Measurements from ENCODE around the gene COL9A3. TPM values are rescaled to one million over a fixed set of nuclear protein-coding genes. Genes with fewer than 3 reads are reported as not detected.

Gene COL9A3
- polyA plus RNA-seq, 1 donor from 2014 or later, result 3.1 TPM

DNA sequence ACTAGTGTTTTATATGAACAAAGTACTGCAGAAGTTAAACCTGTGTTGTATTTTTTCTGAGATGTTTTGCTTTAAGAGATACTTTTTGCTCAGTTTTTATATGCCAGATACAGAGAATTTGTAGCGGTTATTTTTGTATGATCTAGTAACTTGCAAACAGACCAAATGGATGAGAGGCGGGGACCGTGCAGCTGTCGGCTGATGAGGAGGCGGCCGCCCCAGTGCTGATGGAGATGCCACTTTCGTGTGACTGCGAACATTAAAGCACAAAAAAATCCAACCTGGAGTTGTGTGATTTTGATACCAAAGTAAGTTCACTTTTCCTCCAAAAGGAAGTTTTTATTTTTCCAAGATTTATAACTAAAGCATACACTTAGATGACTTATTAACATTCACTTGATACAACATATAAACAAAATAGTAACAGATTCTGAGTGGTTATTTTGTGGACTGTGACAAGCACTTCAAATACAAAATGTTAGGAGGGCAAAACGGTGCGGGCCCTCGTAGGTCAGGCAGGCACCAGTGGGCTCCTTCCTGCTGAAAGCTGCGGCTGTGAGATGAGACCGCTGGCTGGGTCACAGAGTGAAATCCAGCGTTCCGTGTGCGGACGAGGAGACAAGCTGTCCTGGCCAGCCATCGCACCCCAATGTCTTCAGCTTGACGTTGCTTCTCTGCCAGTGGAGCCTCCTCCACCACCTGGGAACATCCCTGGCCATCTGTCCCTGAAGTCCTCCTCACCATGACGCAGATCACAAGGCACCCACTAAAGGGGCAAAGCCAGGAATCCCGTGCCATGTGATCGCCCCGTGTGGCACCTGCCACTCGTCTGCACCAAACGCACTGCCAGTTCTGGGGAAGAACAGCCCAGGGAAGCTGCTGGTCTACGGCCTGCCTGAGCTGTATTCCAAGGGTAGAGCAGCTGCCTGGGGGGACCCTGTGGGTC is 16.3 kb upstream of the COL9A3 start:
- H3K9ac ChIP-seq (ENCODE audit: low read length), result no peak overlapping the region
- H3K9me3 ChIP-seq (ENCODE audit: low read length), result no peaks in the 10 kb centered on the region
- no peak overlapping the region for H3K4me2 ChIP-seq (ENCODE audit: low read length)
- no peaks in the 10 kb centered on the region for H3K9me2 ChIP-seq (ENCODE audit: insufficient read depth, low read length)
- H3K79me2 ChIP-seq (replicated peaks; ENCODE audit: insufficient read depth, low read length), result peaks cover 3% of the 10 kb centered on the region
- no peaks in the 10 kb centered on the region for H3F3A ChIP-seq (ENCODE audit: insufficient read depth, low read length, poor library complexity, severe bottlenecking)
- no peaks in the 10 kb centered on the region for H3K36me3 ChIP-seq (ENCODE audit: insufficient read depth, low read length)
- no peak overlapping the region for H3K4me3 ChIP-seq (ENCODE audit: low read length)
- no peaks in the 10 kb centered on the region for H3K27me3 ChIP-seq (ENCODE audit: insufficient read depth, low read depth, low read length)
- TF ChIP-seq POLR2AphosphoS5 (IDR thresholded peaks at IDR 0.05) (no peak), MXI1 (conservative IDR thresholded peaks at IDR 0.05; ENCODE audit: poor library complexity, severe bottlenecking) (no peak), EZH2 (IDR thresholded peaks at IDR 0.05; ENCODE audit: borderline replicate concordance, insufficient read depth, low read length, poor library complexity, severe bottlenecking) (no peak)
- no peak overlapping the region for H3K27ac ChIP-seq (ENCODE audit: low read length)
- no peak overlapping the region for H2AFZ ChIP-seq (ENCODE audit: low read depth, low read length)
- no peaks in the 10 kb centered on the region for H4K20me1 ChIP-seq (ENCODE audit: insufficient read depth)

DNA sequence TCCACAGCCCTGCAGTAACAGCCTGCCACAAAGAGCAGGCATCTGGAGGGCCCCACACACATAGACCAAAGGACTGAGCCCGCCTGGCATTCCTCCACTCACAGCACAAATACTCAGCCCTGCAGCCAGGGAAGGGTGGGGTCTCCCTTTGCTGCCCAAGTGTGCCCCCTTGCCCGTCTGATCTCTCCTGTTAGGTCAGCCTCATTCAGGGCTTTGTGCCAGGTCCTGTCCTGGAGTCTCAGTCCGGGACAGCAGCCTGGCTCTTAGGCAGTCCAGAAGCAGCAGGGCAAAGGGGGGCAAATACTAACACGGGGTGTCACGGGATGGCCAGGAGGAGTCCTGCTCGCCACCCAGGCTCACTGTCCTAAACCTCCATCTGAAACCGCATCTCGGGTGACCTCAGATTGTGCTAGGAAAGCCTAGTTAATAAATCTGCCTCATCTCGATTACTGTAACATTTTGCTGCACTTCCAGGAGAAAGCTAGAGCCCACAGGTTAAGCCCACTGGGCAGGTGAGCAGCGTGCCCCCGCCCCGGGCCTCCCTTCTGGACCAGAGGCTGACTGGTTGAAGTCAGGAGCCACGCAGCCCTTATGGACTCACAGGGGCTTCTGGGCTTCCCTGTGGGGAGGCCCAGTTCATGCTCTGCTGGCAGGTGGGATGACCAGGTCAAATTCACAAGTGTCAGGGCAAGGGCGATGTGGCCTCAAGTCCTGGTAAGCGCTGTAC is 15.4 kb upstream of the COL9A3 start:
- TF ChIP-seq EZH2 (IDR thresholded peaks at IDR 0.05; ENCODE audit: borderline replicate concordance, insufficient read depth, low read length, poor library complexity, severe bottlenecking), result no peak
- TF ChIP-seq CTCF (IDR thresholded peaks at IDR 0.05; ENCODE audit: poor library complexity, severe bottlenecking), result no peak
- TF ChIP-seq POLR2AphosphoS5 (IDR thresholded peaks at IDR 0.05), result no peak
- TF ChIP-seq SMC3 (conservative IDR thresholded peaks at IDR 0.05; ENCODE audit: poor library complexity), result no peak
- Histone ChIP-seq H3K27ac (ENCODE audit: low read length) (no peak overlapping the region), H3F3A (ENCODE audit: insufficient read depth, low read length, poor library complexity, severe bottlenecking) (no peaks in the 10 kb centered on the region), H4K20me1 (ENCODE audit: insufficient read depth) (no peaks in the 10 kb centered on the region), H3K27me3 (ENCODE audit: insufficient read depth, low read depth, low read length) (no peaks in the 10 kb centered on the region), H3K9ac (ENCODE audit: low read length) (no peak overlapping the region), H3K36me3 (ENCODE audit: insufficient read depth, low read length) (no peaks in the 10 kb centered on the region), H2AFZ (ENCODE audit: low read depth, low read length) (no peak overlapping the region), H3K9me3 (ENCODE audit: low read length) (no peaks in the 10 kb centered on the region), H3K79me2 (replicated peaks; ENCODE audit: insufficient read depth, low read length) (peaks cover 7% of the 10 kb centered on the region), H3K4me2 (ENCODE audit: low read length) (no peak overlapping the region), H3K4me3 (ENCODE audit: low read length) (no peak overlapping the region), H3K9me2 (ENCODE audit: insufficient read depth, low read length) (no peaks in the 10 kb centered on the region)

- no peaks in the 10 kb centered on the region for H3K9me3 ChIP-seq (ENCODE audit: low read length)
- H3K79me2 ChIP-seq (replicated peaks; ENCODE audit: insufficient read depth, low read length), result peaks cover 3% of the 10 kb centered on the region
- H2AFZ ChIP-seq (ENCODE audit: low read depth, low read length), result no peak overlapping the region
- H3K9me2 ChIP-seq (ENCODE audit: insufficient read depth, low read length), result no peaks in the 10 kb centered on the region
- no peak overlapping the region for H3K27ac ChIP-seq (ENCODE audit: low read length)
- no peaks in the 10 kb centered on the region for H3K27me3 ChIP-seq (ENCODE audit: insufficient read depth, low read depth, low read length)
- H4K20me1 ChIP-seq (ENCODE audit: insufficient read depth), result no peaks in the 10 kb centered on the region
- TF ChIP-seq RAD21 (conservative IDR thresholded peaks at IDR 0.05) (no peak), EP300 (conservative IDR thresholded peaks at IDR 0.05; ENCODE audit: poor library complexity, severe bottlenecking) (no peak), EZH2 (IDR thresholded peaks at IDR 0.05; ENCODE audit: borderline replicate concordance, insufficient read depth, low read length, poor library complexity, severe bottlenecking) (no peak), CTCF (IDR thresholded peaks at IDR 0.05; ENCODE audit: poor library complexity, severe bottlenecking) (no peak), MXI1 (conservative IDR thresholded peaks at IDR 0.05; ENCODE audit: poor library complexity, severe bottlenecking) (no peak), POLR2AphosphoS5 (IDR thresholded peaks at IDR 0.05) (no peak), SMC3 (conservative IDR thresholded peaks at IDR 0.05; ENCODE audit: poor library complexity) (no peak), TAF1 (IDR thresholded peaks at IDR 0.05; ENCODE audit: low read depth) (no peak)
- TF ChIP-seq, protein P1, sequence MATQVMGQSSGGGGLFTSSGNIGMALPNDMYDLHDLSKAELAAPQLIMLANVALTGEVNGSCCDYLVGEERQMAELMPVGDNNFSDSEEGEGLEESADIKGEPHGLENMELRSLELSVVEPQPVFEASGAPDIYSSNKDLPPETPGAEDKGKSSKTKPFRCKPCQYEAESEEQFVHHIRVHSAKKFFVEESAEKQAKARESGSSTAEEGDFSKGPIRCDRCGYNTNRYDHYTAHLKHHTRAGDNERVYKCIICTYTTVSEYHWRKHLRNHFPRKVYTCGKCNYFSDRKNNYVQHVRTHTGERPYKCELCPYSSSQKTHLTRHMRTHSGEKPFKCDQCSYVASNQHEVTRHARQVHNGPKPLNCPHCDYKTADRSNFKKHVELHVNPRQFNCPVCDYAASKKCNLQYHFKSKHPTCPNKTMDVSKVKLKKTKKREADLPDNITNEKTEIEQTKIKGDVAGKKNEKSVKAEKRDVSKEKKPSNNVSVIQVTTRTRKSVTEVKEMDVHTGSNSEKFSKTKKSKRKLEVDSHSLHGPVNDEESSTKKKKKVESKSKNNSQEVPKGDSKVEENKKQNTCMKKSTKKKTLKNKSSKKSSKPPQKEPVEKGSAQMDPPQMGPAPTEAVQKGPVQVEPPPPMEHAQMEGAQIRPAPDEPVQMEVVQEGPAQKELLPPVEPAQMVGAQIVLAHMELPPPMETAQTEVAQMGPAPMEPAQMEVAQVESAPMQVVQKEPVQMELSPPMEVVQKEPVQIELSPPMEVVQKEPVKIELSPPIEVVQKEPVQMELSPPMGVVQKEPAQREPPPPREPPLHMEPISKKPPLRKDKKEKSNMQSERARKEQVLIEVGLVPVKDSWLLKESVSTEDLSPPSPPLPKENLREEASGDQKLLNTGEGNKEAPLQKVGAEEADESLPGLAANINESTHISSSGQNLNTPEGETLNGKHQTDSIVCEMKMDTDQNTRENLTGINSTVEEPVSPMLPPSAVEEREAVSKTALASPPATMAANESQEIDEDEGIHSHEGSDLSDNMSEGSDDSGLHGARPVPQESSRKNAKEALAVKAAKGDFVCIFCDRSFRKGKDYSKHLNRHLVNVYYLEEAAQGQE (IDR thresholded peaks at IDR 0.05; ENCODE audit: borderline replicate concordance), result no peak
- H3F3A ChIP-seq (ENCODE audit: insufficient read depth, low read length, poor library complexity, severe bottlenecking), result no peaks in the 10 kb centered on the region
- no peak overlapping the region for H3K4me2 ChIP-seq (ENCODE audit: low read length)
- no peaks in the 10 kb centered on the region for H3K36me3 ChIP-seq (ENCODE audit: insufficient read depth, low read length)
- no peak overlapping the region for H3K4me3 ChIP-seq (ENCODE audit: low read length)
- no peak overlapping the region for H3K9ac ChIP-seq (ENCODE audit: low read length)
These were observed 14.7 kb upstream of the COL9A3 start for GRCh38 chr20:62802026-62802712.

Measured in neural cell (in vitro differentiated cells).